Raji (cell line): ENCODE measurements around the gene FBXO15.

Experiments used
- POLR2A ChIP-seq: IDR thresholded peaks from 2 replicates; pipeline ENCODE4 v1.6.1; 2011; ENCODE audit warnings: low read depth, low read length, control low read depth; ENCODE audit not compliant: insufficient read depth

Gene FBXO15

DNA sequence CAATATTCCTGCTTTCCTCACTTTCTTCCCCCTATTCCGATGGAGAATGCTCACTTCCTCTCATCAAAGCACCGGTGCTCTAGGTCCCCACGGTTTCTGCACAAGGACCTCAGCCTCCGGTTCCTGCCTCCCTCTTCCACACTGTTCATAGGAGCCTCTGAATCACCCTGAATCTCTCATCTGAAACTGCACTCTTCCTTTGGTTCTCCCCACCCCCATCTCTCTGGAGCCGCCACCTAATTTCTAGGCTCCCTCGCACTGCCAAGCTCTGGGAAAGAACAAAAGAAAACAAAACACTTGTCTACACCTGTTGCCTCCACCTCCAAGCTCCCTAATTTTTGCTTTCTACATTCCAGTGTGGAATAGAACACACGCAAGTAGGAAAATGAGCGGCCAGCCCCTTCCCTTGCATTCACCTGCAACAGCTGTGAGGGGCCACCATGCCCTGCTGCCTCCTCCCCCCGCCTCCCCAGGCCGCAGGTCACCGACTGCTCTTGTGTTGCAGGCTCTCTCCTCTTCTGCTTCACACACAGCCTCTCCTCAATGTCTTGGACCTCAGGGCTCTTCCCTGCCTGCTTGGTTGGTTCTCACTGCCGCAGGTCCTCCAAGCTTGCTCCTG lies 9.6 kb downstream of the FBXO15 start:
- no peak for TF ChIP-seq POLR2A

DNA sequence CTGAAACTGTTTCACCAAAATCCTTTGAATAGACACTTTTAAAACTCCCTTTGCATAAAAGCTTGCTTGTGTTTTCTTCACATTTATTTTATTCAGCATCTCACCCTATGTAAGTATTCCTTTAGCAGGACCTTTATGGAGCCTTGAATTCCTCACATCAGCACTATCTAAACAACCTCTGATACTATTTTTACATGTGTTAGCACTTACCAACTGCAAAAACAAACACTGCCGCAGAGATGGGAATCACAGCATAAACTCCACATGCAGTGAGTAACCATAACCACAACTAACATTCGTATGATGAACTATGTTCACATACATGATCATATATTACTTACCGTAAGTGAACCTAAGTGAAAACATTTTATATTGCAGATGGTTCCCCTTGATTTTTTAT lies 15.4 kb downstream of the FBXO15 start:
- no peak for TF ChIP-seq POLR2A

GRCh38 chr18:74131124-74131523 lies 16.5 kb downstream of the FBXO15 start:
- no peak for TF ChIP-seq POLR2A

DNA sequence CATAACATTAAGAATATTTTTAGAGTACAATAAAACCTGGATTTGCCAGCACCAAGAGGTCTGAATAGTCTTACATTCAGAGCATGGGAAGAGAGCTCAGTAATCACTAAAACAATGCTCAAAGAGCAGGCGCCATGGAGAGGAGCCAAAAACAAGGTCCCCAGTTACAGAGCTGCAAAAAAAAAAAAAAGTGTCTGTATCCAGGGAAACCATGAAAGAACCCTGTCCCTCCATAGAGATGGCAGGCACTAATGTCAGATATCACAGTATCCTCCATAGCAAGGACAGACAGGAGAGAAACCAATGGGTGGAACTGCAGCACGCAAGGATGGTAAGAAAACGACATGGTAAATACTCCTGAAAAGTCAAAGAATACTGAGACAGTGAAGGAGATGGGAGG lies 19.5 kb downstream of the FBXO15 start:
- TF ChIP-seq POLR2A = no peak

DNA sequence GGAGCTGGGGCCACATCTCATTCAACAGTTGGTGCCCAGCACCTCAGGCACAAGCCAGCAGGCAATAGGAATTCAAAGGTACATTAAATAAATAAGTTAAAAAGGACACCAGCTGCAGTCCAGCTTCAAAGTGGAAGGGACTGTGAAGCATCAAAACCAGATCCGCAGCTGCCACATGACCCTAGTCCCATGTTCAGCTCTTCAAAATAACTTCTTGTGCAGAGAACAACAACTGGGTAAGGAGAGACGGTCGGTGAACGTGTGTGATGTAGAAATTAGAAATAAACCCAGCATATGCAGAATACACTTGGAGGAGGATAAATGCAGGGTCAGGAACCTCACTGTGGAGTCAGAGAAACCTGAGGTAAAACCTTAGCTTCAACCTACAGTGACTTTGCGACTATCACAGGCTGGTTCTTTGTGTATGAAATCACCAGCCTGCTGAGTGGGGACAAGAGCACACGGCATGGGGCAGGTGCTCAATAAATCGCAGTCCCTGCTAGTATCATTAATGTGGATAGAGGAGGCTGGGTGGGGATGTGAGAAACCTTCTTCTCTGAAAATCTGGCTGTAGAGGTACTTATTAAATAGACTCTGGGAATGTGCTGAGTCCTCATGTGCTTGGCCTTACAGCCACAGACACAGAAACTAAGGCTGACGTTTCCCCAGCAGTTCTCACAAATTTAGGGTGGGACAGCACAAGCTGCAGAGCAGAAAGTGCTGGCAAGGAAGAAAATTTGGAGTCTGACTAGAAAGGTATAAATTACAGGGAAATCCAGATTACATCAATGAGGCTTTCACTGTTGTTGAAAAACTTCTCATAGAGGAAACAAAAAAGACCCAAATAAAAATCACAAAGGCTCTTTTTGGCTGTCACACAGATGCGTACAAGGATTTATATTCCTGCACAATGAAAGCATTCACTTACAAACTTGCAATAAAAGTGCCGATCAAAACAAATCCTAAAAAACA lies 20.7 kb downstream of the FBXO15 start:
- TF ChIP-seq POLR2A = no peak

DNA sequence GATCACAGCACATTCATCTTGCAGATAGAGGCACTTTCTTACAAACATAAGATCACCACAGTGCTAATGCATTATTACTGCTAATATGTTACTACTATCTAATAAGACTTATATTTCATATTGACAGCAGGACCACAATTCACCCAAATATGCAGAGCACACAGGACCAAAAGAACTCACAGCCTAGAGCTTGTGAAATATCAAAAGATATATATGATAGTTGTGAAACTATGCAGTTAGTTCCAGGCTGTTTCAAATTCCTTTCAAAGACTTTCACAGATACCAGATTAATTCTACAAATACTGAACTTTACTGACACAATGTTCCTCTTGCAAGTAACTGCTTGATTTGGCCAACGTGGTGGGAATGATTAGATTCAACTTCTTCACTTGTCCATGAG lies 23.0 kb downstream of the FBXO15 start:
- TF ChIP-seq POLR2A = no peak

DNA sequence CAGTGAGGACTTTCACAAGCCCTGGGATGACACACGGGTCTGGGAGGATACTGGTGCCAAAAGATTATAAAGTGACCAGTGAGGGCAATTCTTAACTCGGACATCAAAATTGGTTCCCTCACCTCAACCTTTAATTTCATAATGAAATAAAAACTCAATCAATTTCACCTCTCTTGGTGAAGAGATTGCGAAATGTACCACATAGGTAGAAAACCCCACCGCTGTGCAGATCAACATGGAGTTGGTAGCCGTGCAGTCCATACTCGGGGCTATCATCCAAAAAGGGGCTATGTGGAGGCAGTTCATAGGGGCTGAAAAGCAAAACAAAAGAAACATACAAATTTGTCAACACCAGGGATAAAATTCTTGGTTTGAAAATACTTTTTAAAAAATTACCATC lies 24.4 kb downstream of the FBXO15 start:
- no peak for TF ChIP-seq POLR2A

GRCh38 chr18:74116633-74117554 lies 30.7 kb downstream of the FBXO15 start:
- TF ChIP-seq POLR2A = no peak

DNA sequence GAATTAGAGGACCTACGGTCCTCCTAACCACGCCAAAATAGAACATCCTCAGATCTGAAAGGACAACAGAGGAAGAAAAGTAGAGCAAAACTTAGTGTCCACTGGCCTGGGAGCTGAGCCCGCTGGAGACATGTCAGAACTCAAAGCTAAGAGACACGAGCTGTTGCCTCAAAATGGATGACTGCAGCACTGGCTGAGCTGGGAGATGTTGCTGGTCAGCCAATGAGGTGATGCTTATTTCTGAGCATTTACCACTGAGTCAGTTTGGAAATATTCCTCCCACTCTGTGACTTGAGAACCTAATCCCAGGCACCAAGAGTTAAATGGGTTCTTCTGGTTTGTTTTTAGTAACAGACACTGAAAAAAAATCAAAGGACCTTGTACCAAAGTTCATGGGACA lies 32.6 kb downstream of the FBXO15 start:
- TF ChIP-seq POLR2A = no peak

- no peak for TF ChIP-seq POLR2A
Observed at GRCh38 chr18:74114116-74114515, 33.5 kb downstream of the FBXO15 start.

GRCh38 chr18:74113711-74114110 lies 33.9 kb downstream of the FBXO15 start:
- no peak for TF ChIP-seq POLR2A

DNA sequence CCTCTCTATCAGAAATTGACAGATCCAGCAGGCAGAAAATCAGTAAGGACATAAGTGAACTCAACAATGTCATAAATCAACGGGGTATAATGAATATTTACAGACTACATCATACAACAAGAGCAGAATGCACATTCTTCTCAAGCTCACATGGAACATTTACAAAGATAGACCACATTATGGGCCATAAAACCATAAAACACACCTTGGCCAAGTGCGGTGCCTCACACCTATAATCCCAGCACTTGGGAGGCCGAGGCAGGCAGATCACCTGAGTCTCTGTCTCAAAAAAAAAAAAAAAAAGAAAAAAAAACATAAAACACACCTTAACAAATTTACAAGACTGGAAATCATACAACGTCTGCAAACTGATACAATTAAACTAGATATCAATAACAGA lies 36.7 kb downstream of the FBXO15 start:
- TF ChIP-seq POLR2A = no peak

GRCh38 chr18:74110149-74110548 lies 37.5 kb downstream of the FBXO15 start:
- TF ChIP-seq POLR2A = no peak

DNA sequence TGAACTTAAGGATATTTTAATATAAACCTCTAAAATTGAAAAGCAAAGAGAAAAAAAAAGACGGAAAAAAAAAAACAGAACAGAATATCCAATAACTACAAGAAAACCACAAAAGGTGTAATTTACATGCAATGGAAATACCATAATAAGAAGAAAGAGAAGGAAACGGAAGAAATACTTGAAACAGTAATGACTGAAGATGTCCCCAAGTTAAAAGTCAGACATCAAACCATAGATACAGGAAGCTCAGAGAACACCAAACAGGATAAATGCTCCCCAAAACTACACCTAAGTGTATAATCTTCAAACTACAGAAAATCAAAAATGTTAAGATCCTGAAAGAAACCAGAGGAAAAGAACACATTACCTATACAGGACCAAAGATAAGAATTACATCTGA lies 39.2 kb downstream of the FBXO15 start:
- no peak for TF ChIP-seq POLR2A

DNA sequence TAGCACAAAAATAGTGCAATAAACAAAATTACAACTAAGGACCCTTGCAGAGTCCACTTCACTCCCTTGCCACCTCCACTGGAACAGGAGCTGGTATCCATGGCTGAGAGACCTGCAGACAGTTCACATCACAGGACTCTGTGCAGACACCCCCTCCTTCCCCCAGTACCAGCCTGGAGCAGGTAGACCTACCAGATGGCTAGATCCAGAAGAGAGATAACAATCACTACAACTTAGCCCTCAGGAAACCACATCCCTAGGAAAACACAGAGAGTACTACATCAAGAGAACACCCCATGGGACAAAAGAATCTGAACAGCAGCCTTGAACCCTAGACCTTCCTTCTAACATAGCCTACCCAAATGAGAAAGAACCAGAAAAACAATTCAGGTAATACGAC lies 49.8 kb downstream of the FBXO15 start:
- no peak for TF ChIP-seq POLR2A
